HCT116 (cell line): ENCODE results near the gene TCF7L2. TPM values are rescaled to one million over a fixed set of nuclear protein-coding genes. Genes with fewer than 3 reads are reported as not detected.

ENCODE experiments used
- ATAC-seq: fragments of 200-7000 bp; cut with Tn5 transposase; 2 replicates; pipeline ENCODE4 v1.9.1; 2020; ENCODE audit warnings: mild to moderate bottlenecking, moderate library complexity
- BruUV-seq: library from RNA; stranded (reverse); fragments of 400-500 nt; replicated peaks from 2 replicates; lab custom pipeline; 2021; lab: Mats Ljungman, UMichigan
- CTCF ChIA-PET: fragments of 300-600 bp; sonication (Branson Sonifier 250); formaldehyde crosslinking; loops from one replicate; lab custom pipeline; 2021; ENCODE audit warnings: antibody characterized with exemption; lab: Charles Lee
- POLR2A ChIA-PET: fragments of 300-600, 350-600 bp; sonication (Branson Sonifier 250); formaldehyde crosslinking; loops from one replicate; lab custom pipeline; 2021; ENCODE audit warnings: antibody characterized with exemption; lab: Charles Lee
- RAD21 ChIA-PET, 2 experiments: fragments of 300-600 bp; sonication (Branson Sonifier 250); formaldehyde crosslinking; loops; one replicate each; lab custom pipeline; 2023; ENCODE audit warnings: low total read pairs in 2 of 2; ENCODE audit not compliant: uncharacterized antibody in 2 of 2, unreplicated experiment in 2 of 2, low non-redundant PET in 1 of 2; lab: Charles Lee
- DNase-seq: peaks from one replicate; pipeline ENCODE4 v3.0.0-alpha.2; 2010; ENCODE audit warnings: low read depth, low spot score
- H2AFZ ChIP-seq: fragments of 200-600 bp; shearing (Covaris generic), sonication (generic); 2 replicates; pipeline ENCODE4 v1.6.1; 2017; ENCODE audit warnings: low read depth, mixed run types, mixed read lengths, antibody characterized with exemption, low read length; ENCODE audit not compliant: poor library complexity, severe bottlenecking
- H3K27ac ChIP-seq: 2 replicates; pipeline ENCODE4 v1.5.1; 2012; ENCODE audit warnings: low read depth, low read length
- H3K27me3 ChIP-seq: fragments of 200-600 bp; sonication (generic); 2 replicates; pipeline ENCODE4 v1.6.1; 2016; ENCODE audit warnings: mixed run types, low read length, mixed read lengths; ENCODE audit not compliant: insufficient read depth
- H3K36me3 ChIP-seq, 2 experiments: fragments of 200-500 bp in 1 of 2; fragments of 200-600 bp in 1 of 2; sonication (Bioruptor generic) in 1 of 2; sonication (generic) in 1 of 2; 2 replicates each; pipeline versions ENCODE4 v1.5.1 to v1.6.1; 2014 to 2016; ENCODE audit warnings: low read length in 2 of 2, inconsistent platforms in 1 of 2, mixed read lengths in 1 of 2, mixed run types in 1 of 2; ENCODE audit not compliant: insufficient read depth in 2 of 2, control insufficient read depth in 1 of 2
- H3K4me1 ChIP-seq, 2 experiments: fragments of 200-600 bp in 1 of 2; sonication (generic) in 1 of 2; 2 replicates each; pipeline versions ENCODE4 v1.5.1 to v1.6.1; 2012 to 2017; ENCODE audit warnings: low read length in 2 of 2, inconsistent platforms in 1 of 2, mild to moderate bottlenecking in 1 of 2, mixed read lengths in 1 of 2, mixed run types in 1 of 2, moderate library complexity in 1 of 2; ENCODE audit not compliant: insufficient read depth in 2 of 2, control insufficient read depth in 1 of 2
- H3K4me2 ChIP-seq: fragments of 200-600 bp; sonication (generic); 2 replicates; pipeline ENCODE4 v1.6.1; 2017; ENCODE audit warnings: mixed run types, low read length, mixed read lengths
- H3K4me3 ChIP-seq, 2 experiments: fragments of 200-600 bp in 1 of 2; sonication (generic) in 1 of 2; replicated peaks in 1 of 2; 2 replicates each; pipeline ENCODE4 v1.5.1; 2011 to 2016; ENCODE audit warnings: low read length in 2 of 2, control low read depth in 1 of 2, low read depth in 1 of 2, mild to moderate bottlenecking in 1 of 2, mixed read lengths in 1 of 2, mixed run types in 1 of 2
- H3K79me2 ChIP-seq: fragments of 200-600 bp; sonication (generic); 2 replicates; pipeline ENCODE4 v1.6.1; 2017; ENCODE audit warnings: mild to moderate bottlenecking, mixed run types, low read length, moderate library complexity, mixed read lengths; ENCODE audit not compliant: insufficient read depth
- H3K9ac ChIP-seq: fragments of 200-600 bp; sonication (generic); 2 replicates; pipeline ENCODE4 v1.6.1; 2016; ENCODE audit warnings: low read length, mixed read lengths
- H3K9me2 ChIP-seq: fragments of 200-600 bp; sonication (generic), shearing (Covaris generic); 2 replicates; pipeline ENCODE4 v1.6.1; 2017; ENCODE audit warnings: mixed run types, mild to moderate bottlenecking, moderate library complexity; ENCODE audit not compliant: insufficient read depth
- H3K9me3 ChIP-seq, 2 experiments: fragments of 200-500 bp in 1 of 2; fragments of 200-600 bp in 1 of 2; sonication (Bioruptor generic) in 1 of 2; sonication (generic) in 1 of 2; 2 replicates each; pipeline ENCODE4 v1.6.1; 2014 to 2017; ENCODE audit warnings: low read length in 2 of 2, mixed read lengths in 2 of 2, inconsistent platforms in 1 of 2, low read depth in 1 of 2, mild to moderate bottlenecking in 1 of 2, mixed run types in 1 of 2, moderate library complexity in 1 of 2; ENCODE audit not compliant: control insufficient read depth in 1 of 2, insufficient read depth in 1 of 2
- H4K20me1 ChIP-seq: fragments of 200-600 bp; sonication (generic), shearing (Covaris generic); 2 replicates; pipeline ENCODE4 v1.6.1; 2017; ENCODE audit warnings: mixed run types, mild to moderate bottlenecking, moderate library complexity; ENCODE audit not compliant: insufficient read depth
- ATF3 ChIP-seq: IDR thresholded peaks from 2 replicates; pipeline ENCODE4 v1.6.1; 2012
- CBX3 ChIP-seq: IDR thresholded peaks from 2 replicates; pipeline ENCODE4 v1.6.1; 2012; ENCODE audit warnings: low read depth
- CEBPB ChIP-seq: IDR thresholded peaks from 2 replicates; pipeline ENCODE4 v1.6.1; 2012; ENCODE audit warnings: low read depth
- ELF1 ChIP-seq: IDR thresholded peaks from 2 replicates; pipeline ENCODE4 v1.6.1; 2012; ENCODE audit warnings: low read depth, borderline replicate concordance
- EZH2 ChIP-seq: fragments of 200-600 bp; sonication (generic); IDR thresholded peaks from 2 replicates; pipeline ENCODE4 v1.6.1; 2017; ENCODE audit warnings: antibody characterized with exemption, mixed run types
- EZH2phosphoT487 ChIP-seq: fragments of 200-600 bp; IDR thresholded peaks from 2 replicates; pipeline ENCODE4 v1.6.1; 2018; ENCODE audit warnings: antibody characterized with exemption, borderline replicate concordance
- FOSL1 ChIP-seq: IDR thresholded peaks from 2 replicates; pipeline ENCODE4 v1.6.1; 2012; ENCODE audit warnings: low read depth
- MAX ChIP-seq: IDR thresholded peaks from 2 replicates; pipeline ENCODE4 v1.6.1; 2012
- SIN3A ChIP-seq: IDR thresholded peaks from 2 replicates; pipeline ENCODE4 v1.6.1; 2012; ENCODE audit warnings: low read depth
- SP1 ChIP-seq: IDR thresholded peaks from 2 replicates; pipeline ENCODE4 v1.6.1; 2012; ENCODE audit warnings: low read depth
- YY1 ChIP-seq: IDR thresholded peaks from 2 replicates; pipeline ENCODE4 v1.6.1; 2011; ENCODE audit warnings: low read length, low read depth, moderate library complexity, mild to moderate bottlenecking; ENCODE audit not compliant: insufficient replicate concordance; ENCODE audit errors: extremely low read depth
- ZBTB33 ChIP-seq: IDR thresholded peaks from 2 replicates; pipeline ENCODE4 v1.6.1; 2011; ENCODE audit warnings: mild to moderate bottlenecking, low read length, moderate library complexity; ENCODE audit not compliant: insufficient replicate concordance; ENCODE audit errors: extremely low read depth
- ZFX ChIP-seq: fragments of 450-650 bp; IDR thresholded peaks from 2 replicates; pipeline ENCODE4 v1.6.1; 2017
- intact Hi-C: fragments of 100-400 bp; cut with micrococcal nuclease; formaldehyde crosslinking; loops from 2 replicates; pipeline ENCODE4 v1.10.0; 2022
- total RNA-seq: library from RNA; stranded (reverse); gene quantifications from one replicate; pipeline ENCODE4 v1.2.1, GENCODE V29; 2021; ENCODE audit not compliant: unreplicated experiment

TCF7L2 gene
- total RNA-seq, 1 experiment from 2014 or later: 164 TPM

DNA sequence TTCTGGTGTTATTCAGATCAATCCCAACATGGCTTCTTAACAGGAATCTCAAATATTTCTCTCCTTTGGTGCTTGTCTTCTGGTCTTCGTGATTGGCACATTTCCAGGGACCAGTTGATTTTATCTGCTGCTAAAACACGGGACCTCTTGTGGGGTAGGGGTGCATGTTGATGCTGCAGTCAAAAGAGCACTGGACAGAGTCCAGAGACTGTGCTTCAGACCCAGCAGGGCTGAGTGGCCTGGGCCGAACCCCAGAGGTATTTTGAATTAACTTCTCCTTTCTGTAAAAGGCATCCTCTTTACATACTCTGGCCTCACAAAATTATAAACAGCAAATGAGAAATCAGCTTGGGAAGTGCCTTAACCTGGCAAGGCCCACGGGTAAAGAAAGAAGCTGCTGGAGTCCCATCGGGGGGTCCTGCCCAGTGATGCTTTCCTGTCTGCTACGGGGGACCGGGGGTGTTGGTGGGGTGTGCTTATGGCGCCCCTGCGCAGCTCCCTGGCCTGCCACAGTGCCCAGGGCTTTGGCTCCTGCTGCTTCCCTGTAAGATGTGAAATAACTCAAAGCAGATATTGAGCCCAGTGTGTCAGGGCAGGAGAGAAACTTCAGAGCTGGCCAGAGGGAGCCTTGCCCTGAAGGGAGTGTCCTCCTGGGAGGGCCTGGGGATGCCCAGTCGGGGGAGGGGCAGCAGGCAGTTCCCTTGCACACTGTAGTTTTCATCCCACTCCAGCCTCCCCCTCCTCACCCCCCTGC, 230.5 kb downstream of the TCF7L2 start:
- TF ChIP-seq CEBPB (no peak), MAX (no peak), SIN3A (no peak), ZBTB33 (no peak), YY1 (no peak), FOSL1 (no peak), EZH2 (no peak), EZH2phosphoT487 (no peak), CBX3 (no peak), ATF3 (no peak), ELF1 (no peak), ZFX (no peak), SP1 (no peak)
- DNase-seq (no peak), ATAC-seq (no peak)
- RAD21 ChIA-PET: no interaction called here
- Histone ChIP-seq H3K36me3 (no peaks in the 10 kb centered on the region), H3K27ac (no peak overlapping the region), H3K9me3 (no peaks in the 10 kb centered on the region), H2AFZ (no peak overlapping the region), H3K79me2 (no peaks in the 10 kb centered on the region), H3K4me2 (no peak overlapping the region), H3K4me1 (no peaks in the 10 kb centered on the region), H4K20me1 (no peaks in the 10 kb centered on the region), H3K4me3 (no peak overlapping the region), H3K9ac (no peak overlapping the region), H3K9me2 (no peaks in the 10 kb centered on the region), H3K27me3 (no peaks in the 10 kb centered on the region)
- POLR2A ChIA-PET: no interaction called here
- intact Hi-C loops: no loop called here
- no TSS peak for BruUV-seq
- CTCF ChIA-PET: no interaction called here
